Endodermal cell (in vitro differentiated cells): ENCODE results near the gene ADAMTS10. TPM values are rescaled to one million over a fixed set of nuclear protein-coding genes. Genes with fewer than 3 reads are reported as not detected.

ENCODE experiments used
- DNase-seq: peaks from one replicate; pipeline ENCODE4 v3.0.0-alpha.2; 2017
- H3K27ac ChIP-seq: 2 replicates; pipeline ENCODE4 v1.5.1; 2013; ENCODE audit warnings: mild to moderate bottlenecking, low read depth, low read length, moderate library complexity
- H3K27me3 ChIP-seq: 2 replicates; pipeline ENCODE4 v1.6.1; 2013; ENCODE audit warnings: mild to moderate bottlenecking, low read length, moderate library complexity; ENCODE audit not compliant: insufficient read depth, control insufficient read depth, poor library complexity, severe bottlenecking
- H3K36me3 ChIP-seq: 2 replicates; pipeline ENCODE4 v1.7.0; 2013; ENCODE audit warnings: mild to moderate bottlenecking, low read length, moderate library complexity; ENCODE audit not compliant: control insufficient read depth, insufficient read depth
- H3K4me1 ChIP-seq: one replicate; pipeline ENCODE4 v1.7.0; 2013; ENCODE audit warnings: low read length; ENCODE audit not compliant: control insufficient read depth, insufficient read depth
- H3K4me3 ChIP-seq: 2 replicates; pipeline ENCODE4 v1.5.1; 2013; ENCODE audit warnings: mild to moderate bottlenecking, low read length, moderate library complexity
- H3K9ac ChIP-seq: 2 replicates; pipeline ENCODE4 v1.6.1; 2013; ENCODE audit warnings: mild to moderate bottlenecking, low read length, moderate library complexity; ENCODE audit not compliant: poor library complexity, severe bottlenecking; ENCODE audit errors: extremely low read depth
- H3K9me3 ChIP-seq: 2 replicates; pipeline ENCODE4 v1.6.1; 2013; ENCODE audit warnings: mild to moderate bottlenecking, low read length, moderate library complexity; ENCODE audit not compliant: control insufficient read depth
- H3K27ac Mint-ChIP-seq: 2 replicates; pipeline ENCODE4 v1.8.0; 2020; ENCODE audit warnings: mixed read lengths
- H3K27me3 Mint-ChIP-seq: 2 replicates; pipeline ENCODE4 v1.8.0; 2021; ENCODE audit warnings: mild to moderate bottlenecking, mixed read lengths; ENCODE audit not compliant: insufficient read depth
- H3K36me3 Mint-ChIP-seq: 2 replicates; pipeline ENCODE4 v1.8.0; 2020; ENCODE audit warnings: low read depth, mixed read lengths
- H3K4me1 Mint-ChIP-seq: 2 replicates; pipeline ENCODE4 v1.8.0; 2020; ENCODE audit warnings: mixed read lengths
- H3K4me3 Mint-ChIP-seq: 2 replicates; pipeline ENCODE4 v1.8.0; 2020; ENCODE audit warnings: mild to moderate bottlenecking, moderate library complexity, mixed read lengths
- H3K9me3 Mint-ChIP-seq: 2 replicates; pipeline ENCODE4 v1.8.0; 2020; ENCODE audit warnings: mild to moderate bottlenecking, mixed read lengths
- CTCF ChIP-seq: fragments of 200-600 bp; sonication (generic); conservative IDR thresholded peaks from 2 replicates; pipeline ENCODE4 v1.5.0; 2021; ENCODE audit warnings: antibody characterized with exemption, mild to moderate bottlenecking
- WGBS, 2 experiments: methylation state at CpG; one replicate each; pipeline versions ENCODE4 v1.1.5 to v1.1.7; 2013; ENCODE audit warnings: missing lambda C conversion rate in 2 of 2, mixed read lengths in 1 of 2; ENCODE audit not compliant: insufficient coverage in 1 of 2, insufficient read length in 1 of 2; 5-methylcytosine and 5-hydroxymethylcytosine counted together
- total RNA-seq, 2 donors: library from RNA; stranded (reverse); fragmentation: NEBNext Ultra II Directional in 1 of 2; extraction: Animal tissue kit (Norgen Biotek cat#: 25700) in 1 of 2; gene quantifications; 2 replicates in 1 of 2; 3 replicates in 1 of 2; pipeline ENCODE4 v1.2.1, GENCODE V29; 2021

ADAMTS10 gene
- total RNA-seq, 2 donors from 2014 or later = 19.3 to 35.9 TPM

GRCh38 chr19:8607386-8607785 lies 3.1 kb downstream of the ADAMTS10 start:
- peaks cover 8% of the 10 kb centered on the region for H3K9me3 ChIP-seq
- H3K27ac ChIP-seq = no peak overlapping the region
- Mint-ChIP-seq H3K27ac (no peak overlapping the region), H3K36me3 (peaks cover 11% of the 10 kb centered on the region), H3K9me3 (peaks cover 12% of the 10 kb centered on the region), H3K4me3 (no peak overlapping the region), H3K27me3 (peaks cover 2% of the 10 kb centered on the region), H3K4me1 (peaks cover 16% of the 10 kb centered on the region)
- no peak for DNase-seq
- no peak overlapping the region for H3K4me3 ChIP-seq
- H3K27me3 ChIP-seq = no peaks in the 10 kb centered on the region
- WGBS, 2 experiments = 88 to 95% methylated on average over 1 to 4 of the region's 4 CpGs
- no peaks in the 10 kb centered on the region for H3K4me1 ChIP-seq
- no peak for TF ChIP-seq CTCF
- no peak overlapping the region for H3K9ac ChIP-seq
- peaks cover 10% of the 10 kb centered on the region for H3K36me3 ChIP-seq

- no peak for TF ChIP-seq CTCF
- H3K4me3 Mint-ChIP-seq = no peak overlapping the region
- H3K27me3 Mint-ChIP-seq = no peaks in the 10 kb centered on the region
These were observed 5.0 kb downstream of the ADAMTS10 start for GRCh38 chr19:8605514-8605913.

GRCh38 chr19:8601796-8602195 lies 8.7 kb downstream of the ADAMTS10 start:
- Histone ChIP-seq H3K36me3 (peaks cover 10% of the 10 kb centered on the region), H3K27me3 (no peaks in the 10 kb centered on the region), H3K9ac (no peak overlapping the region), H3K4me1 (no peaks in the 10 kb centered on the region), H3K27ac (no peak overlapping the region), H3K9me3 (peaks cover 8% of the 10 kb centered on the region), H3K4me3 (no peak overlapping the region)
- Mint-ChIP-seq H3K27me3 (no peaks in the 10 kb centered on the region), H3K4me1 (no peaks in the 10 kb centered on the region), H3K27ac (no peak overlapping the region), H3K4me3 (no peak overlapping the region), H3K36me3 (peaks cover 29% of the 10 kb centered on the region), H3K9me3 (peaks cover 12% of the 10 kb centered on the region)
- no peak for TF ChIP-seq CTCF
- DNase-seq = no peak
- 95% methylated on average over 5 of the region's 5 CpGs for WGBS, 2 experiments

More at GRCh38 chr19:8605514-8605913, 5.0 kb downstream of the ADAMTS10 start:
- Histone ChIP-seq H3K4me3 (no peak overlapping the region), H3K36me3 (peaks cover 10% of the 10 kb centered on the region), H3K27me3 (no peaks in the 10 kb centered on the region), H3K9ac (no peak overlapping the region), H3K27ac (no peak overlapping the region), H3K9me3 (peaks cover 8% of the 10 kb centered on the region), H3K4me1 (no peaks in the 10 kb centered on the region)
- H3K9me3 Mint-ChIP-seq = peaks cover 12% of the 10 kb centered on the region
- no peak for DNase-seq
- peaks cover 21% of the 10 kb centered on the region for H3K36me3 Mint-ChIP-seq
- peaks cover 13% of the 10 kb centered on the region for H3K4me1 Mint-ChIP-seq
- WGBS, 2 experiments = 93 to 95% methylated on average over 8 to 17 of the region's 17 CpGs
- no peak overlapping the region for H3K27ac Mint-ChIP-seq
